PC-3 (cell line): ENCODE results near the gene MALRD1.

Experiments used
- EZH2 ChIP-seq: fragments of 300-600 bp; sonication (generic); IDR thresholded peaks from one replicate; pipeline ENCODE4 v1.6.1; 2017; ENCODE audit warnings: antibody characterized with exemption, mild to moderate bottlenecking, low read length; ENCODE audit not compliant: unreplicated experiment
- EZH2phosphoT487 ChIP-seq: fragments of 300-600 bp; sonication (generic); IDR thresholded peaks from 2 replicates; pipeline ENCODE4 v1.6.1; 2018; ENCODE audit warnings: mild to moderate bottlenecking, antibody characterized with exemption, low read length, borderline replicate concordance
- TF ChIP-seq, protein P1 (sequence below): fragments of 300-600 bp; sonication (generic); conservative IDR thresholded peaks from 2 replicates; pipeline ENCODE4 v1.5.1; 2017; ENCODE audit warnings: antibody characterized with exemption, low read depth, mild to moderate bottlenecking, low read length

DNA sequence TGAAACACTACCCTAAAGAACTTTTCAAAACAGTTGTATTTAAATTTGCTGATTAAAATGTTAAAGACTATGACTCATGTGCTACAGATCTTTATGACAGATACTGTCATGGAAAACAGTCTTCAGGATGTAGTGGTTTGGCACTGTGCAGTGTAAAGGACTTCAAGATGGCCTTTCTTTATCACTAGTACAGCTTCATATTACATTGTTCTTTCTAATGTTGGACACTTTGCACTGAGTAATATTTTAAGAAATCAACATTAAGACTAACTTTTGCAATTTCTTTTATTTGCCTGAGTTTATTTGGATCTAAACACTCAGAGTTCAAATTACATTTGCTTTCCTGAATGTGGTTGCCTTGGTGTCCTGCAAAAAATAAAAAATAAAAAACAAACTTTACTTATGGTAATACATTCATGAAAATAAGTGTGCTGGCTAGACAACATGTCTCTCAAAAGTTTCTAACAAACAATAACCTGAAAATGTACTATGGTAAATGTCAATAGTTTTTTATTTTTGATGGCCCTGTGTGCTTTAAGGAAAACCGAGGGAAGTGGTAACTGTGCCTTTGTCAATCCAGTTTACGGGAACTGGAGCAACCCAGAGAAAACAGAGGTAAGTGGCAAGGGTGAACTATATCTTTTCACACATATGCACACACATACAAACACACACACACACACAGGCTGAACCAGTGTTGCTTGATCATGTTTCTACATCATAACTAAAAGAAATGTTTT, 681.7 kb downstream of the MALRD1 start:
- TF ChIP-seq, protein P1, sequence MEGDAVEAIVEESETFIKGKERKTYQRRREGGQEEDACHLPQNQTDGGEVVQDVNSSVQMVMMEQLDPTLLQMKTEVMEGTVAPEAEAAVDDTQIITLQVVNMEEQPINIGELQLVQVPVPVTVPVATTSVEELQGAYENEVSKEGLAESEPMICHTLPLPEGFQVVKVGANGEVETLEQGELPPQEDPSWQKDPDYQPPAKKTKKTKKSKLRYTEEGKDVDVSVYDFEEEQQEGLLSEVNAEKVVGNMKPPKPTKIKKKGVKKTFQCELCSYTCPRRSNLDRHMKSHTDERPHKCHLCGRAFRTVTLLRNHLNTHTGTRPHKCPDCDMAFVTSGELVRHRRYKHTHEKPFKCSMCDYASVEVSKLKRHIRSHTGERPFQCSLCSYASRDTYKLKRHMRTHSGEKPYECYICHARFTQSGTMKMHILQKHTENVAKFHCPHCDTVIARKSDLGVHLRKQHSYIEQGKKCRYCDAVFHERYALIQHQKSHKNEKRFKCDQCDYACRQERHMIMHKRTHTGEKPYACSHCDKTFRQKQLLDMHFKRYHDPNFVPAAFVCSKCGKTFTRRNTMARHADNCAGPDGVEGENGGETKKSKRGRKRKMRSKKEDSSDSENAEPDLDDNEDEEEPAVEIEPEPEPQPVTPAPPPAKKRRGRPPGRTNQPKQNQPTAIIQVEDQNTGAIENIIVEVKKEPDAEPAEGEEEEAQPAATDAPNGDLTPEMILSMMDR: no peak
- no peak for TF ChIP-seq EZH2
- TF ChIP-seq EZH2phosphoT487: no peak
